ENCODE results near the gene PCAT7. TPM values are rescaled to one million over a fixed set of nuclear protein-coding genes. Genes with fewer than 3 reads are reported as not detected.

Gene PCAT7
- total RNA-seq, 4 donors from 2014 or later, result 0.34 TPM; not detected in 3

DNA sequence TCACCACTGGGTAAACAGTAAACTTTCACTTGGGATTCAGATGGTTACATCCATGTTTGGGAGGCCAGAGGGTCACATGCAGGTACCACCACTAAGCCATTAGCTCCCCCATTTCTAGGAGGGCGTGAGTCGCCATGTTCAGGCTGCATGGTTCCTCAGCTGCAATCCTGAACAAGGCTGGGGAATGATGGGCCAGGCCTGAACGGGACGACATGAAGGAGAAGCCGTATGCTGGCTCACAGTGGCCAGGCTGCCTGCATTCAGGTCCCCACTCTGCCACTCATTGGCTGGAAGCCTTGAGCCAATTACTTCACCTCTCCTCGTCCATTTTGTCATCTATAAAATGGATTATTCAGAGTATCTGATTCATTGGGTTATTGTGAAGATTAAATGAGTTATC is 47.8 kb downstream of the PCAT7 start:
- H3K4me3 ChIP-seq (ENCODE audit: low read depth, poor library complexity, severe bottlenecking), result no peak overlapping the region
- TF ChIP-seq, protein P1, sequence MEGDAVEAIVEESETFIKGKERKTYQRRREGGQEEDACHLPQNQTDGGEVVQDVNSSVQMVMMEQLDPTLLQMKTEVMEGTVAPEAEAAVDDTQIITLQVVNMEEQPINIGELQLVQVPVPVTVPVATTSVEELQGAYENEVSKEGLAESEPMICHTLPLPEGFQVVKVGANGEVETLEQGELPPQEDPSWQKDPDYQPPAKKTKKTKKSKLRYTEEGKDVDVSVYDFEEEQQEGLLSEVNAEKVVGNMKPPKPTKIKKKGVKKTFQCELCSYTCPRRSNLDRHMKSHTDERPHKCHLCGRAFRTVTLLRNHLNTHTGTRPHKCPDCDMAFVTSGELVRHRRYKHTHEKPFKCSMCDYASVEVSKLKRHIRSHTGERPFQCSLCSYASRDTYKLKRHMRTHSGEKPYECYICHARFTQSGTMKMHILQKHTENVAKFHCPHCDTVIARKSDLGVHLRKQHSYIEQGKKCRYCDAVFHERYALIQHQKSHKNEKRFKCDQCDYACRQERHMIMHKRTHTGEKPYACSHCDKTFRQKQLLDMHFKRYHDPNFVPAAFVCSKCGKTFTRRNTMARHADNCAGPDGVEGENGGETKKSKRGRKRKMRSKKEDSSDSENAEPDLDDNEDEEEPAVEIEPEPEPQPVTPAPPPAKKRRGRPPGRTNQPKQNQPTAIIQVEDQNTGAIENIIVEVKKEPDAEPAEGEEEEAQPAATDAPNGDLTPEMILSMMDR (IDR thresholded peaks at IDR 0.05), result no peak
- TF ChIP-seq POLR2A (IDR thresholded peaks at IDR 0.05), result no peak
- intact Hi-C loops (cut with DNase I; ENCODE audit: low total_unique reads), result no loop called here
- no peak for DNase-seq (ENCODE audit: low spot score in 2 of 2)
- 83% methylated on average over 6 of the region's 6 CpGs for WGBS, 2 donors

DNA sequence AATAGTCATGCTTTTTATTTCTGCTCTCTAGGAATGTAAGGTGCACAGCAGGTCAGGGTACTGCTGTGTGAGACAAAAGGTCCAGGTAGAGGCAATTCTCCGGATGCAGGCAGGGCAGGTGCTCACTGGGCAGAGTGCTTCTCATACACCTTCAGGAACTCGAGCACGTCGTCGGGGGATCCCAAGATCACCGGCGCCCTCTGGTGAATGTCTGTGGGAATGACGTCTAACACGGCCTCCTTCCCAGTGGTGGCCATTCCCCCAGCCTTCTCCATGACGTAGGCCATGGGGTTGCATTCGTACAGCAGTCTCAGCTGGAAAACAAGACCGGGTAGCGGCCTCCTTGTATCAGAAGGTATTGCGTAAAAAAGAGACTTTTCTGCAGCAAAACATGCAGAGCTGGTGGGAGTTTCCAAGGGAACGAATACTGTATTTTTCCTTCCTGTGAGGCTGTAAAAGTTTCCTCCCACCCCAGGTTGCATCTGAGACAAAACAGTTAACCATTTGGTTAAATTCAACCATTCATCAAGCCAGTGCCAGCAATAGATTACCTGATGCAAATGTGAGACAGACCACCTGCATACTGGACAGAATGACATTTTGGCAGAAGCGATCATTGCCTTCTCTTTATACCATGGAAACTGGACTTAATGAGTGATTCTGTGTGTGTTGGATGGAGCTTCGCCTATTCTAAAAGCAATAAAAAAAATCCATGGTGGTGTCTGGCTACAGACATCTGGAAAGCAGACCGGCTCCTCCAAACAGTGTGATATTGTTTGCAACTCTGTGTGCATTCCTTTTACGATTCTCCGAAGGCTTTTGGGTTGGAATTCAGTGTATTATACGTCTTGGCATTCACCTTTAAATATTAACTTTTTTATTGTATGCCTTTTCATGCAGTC is 48.6 kb downstream of the PCAT7 start:
- WGBS, 2 donors, result 23 to 29% methylated on average over 20 to 21 of the region's 21 CpGs
- peak; percentile 21 to 89 for DNase-seq (ENCODE audit: low spot score in 2 of 2)
- intact Hi-C loops (cut with DNase I; ENCODE audit: low total_unique reads), result no loop called here
- no peak for TF ChIP-seq POLR2A (IDR thresholded peaks at IDR 0.05)
- TF ChIP-seq, protein P1 (IDR thresholded peaks at IDR 0.05), result no peak
- no peak overlapping the region for H3K4me3 ChIP-seq (ENCODE audit: low read depth, poor library complexity, severe bottlenecking)

DNA sequence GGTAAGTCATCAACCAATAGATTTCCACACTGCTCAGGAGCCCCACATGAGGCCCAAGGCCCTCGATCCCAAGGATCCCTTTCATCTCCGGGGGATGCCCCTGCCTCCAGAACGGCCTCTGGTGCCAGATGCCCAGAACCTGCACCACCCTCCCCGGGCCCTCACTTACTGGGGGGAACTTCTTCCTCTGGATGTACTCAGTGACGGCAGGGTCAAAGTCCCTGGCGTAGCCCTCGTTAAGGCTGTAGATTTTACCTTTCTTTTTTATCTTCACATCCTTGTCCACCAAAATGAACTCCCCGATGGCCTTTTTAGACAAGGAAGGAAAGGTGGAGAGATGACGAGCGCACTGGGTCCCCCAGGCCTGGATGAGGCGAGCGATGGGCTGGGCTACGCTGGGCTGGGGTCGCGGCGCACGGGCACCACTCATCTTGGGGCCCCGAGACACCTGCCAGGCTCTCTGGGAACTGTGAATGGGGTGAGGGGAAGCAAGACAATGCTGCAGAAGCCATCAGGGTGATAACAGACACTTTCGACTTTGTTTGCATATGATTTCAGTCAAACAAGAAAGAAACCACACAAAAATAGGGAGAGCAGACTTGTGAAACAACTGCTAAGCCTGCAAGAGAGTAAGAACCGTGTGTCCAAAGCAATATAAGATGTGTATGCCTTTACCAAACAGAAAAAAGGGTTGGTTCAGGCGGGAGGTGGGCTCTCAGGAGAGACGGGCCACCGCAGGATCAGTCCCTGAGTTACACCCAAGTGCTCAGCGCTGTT is 52.0 kb downstream of the PCAT7 start:
- WGBS, 2 donors, result 88% methylated on average over 24 of the region's 24 CpGs
- intact Hi-C loops (cut with DNase I; ENCODE audit: low total_unique reads), result no loop called here
- no peak for TF ChIP-seq POLR2A (IDR thresholded peaks at IDR 0.05)
- TF ChIP-seq, protein P1 (IDR thresholded peaks at IDR 0.05), result no peak
- no peak overlapping the region for H3K4me3 ChIP-seq (ENCODE audit: low read depth, poor library complexity, severe bottlenecking)
- DNase-seq (ENCODE audit: low spot score in 2 of 2), result no peak

DNA sequence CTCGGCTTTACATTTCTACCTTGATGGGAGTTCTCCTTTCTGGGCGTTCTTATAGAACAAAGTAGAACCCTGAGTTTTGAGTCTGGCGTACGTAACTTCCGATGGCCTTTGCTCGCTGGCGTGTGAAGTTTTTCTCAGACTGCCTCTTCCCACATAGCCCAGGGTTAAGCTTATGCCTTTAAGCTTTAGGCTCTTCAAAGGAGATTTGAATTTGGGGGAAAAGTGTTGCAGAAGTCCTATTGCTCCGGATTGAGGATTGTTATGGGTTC is 52.5 kb downstream of the PCAT7 start:
- TF ChIP-seq, protein P1 (IDR thresholded peaks at IDR 0.05), result no peak
- no peak for TF ChIP-seq POLR2A (IDR thresholded peaks at IDR 0.05)
- DNase-seq (ENCODE audit: low spot score in 2 of 2), result no peak
- intact Hi-C loops (cut with DNase I; ENCODE audit: low total_unique reads), result no loop called here
- WGBS, 2 donors, result 94 to 97% methylated on average over 8 of the region's 8 CpGs
- H3K4me3 ChIP-seq (ENCODE audit: low read depth, poor library complexity, severe bottlenecking), result no peak overlapping the region

DNA sequence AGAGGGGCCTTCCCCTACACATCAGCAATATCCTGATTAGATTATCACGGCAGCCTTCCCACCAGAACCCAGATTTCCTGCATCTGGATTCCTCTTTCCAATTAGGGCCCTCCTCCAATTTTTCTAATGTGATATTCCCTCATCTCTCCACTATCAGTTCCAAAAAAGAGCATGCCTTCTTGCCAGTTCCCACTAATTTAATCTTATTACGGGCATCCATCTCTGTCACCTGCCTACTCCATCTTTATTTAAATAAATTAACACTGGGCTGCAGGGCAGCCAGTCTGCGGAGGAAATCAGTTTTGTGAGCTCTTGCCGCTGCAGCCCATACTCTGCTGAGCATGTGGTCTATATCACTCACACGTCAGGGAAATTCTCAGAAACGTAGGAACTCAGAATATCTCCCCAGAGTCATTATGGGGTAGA is 55.3 kb downstream of the PCAT7 start:
- no peak overlapping the region for H3K4me3 ChIP-seq (ENCODE audit: low read depth, poor library complexity, severe bottlenecking)
- intact Hi-C loops (cut with DNase I; ENCODE audit: low total_unique reads), result no loop called here
- TF ChIP-seq POLR2A (IDR thresholded peaks at IDR 0.05), result no peak
- TF ChIP-seq, protein P1 (IDR thresholded peaks at IDR 0.05), result no peak
- 74 to 80% methylated on average over 6 of the region's 6 CpGs for WGBS, 2 donors
- DNase-seq (ENCODE audit: low spot score in 2 of 2), result no peak
